ENCODE results near the gene SPG11. TPM values are rescaled to one million over a fixed set of nuclear protein-coding genes. Genes with fewer than 3 reads are reported as not detected.
"Not testable (repeated sequence)": the region's sequence is repeated elsewhere in the genome, so short reads cannot be mapped to it uniquely, and the experiment has no call there.

Gene SPG11
- total RNA-seq, 1 donor from 2014 or later = 88.0 TPM

GRCh38 chr15:44646460-44646859, 17.0 kb downstream of the SPG11 start:
- intact Hi-C loops (cut with DNase I) = no loop called here
- ATAC-seq (no peak), DNase-seq (ENCODE audit: low spot score) (no peak)

GRCh38 chr15:44641651-44642050, 21.8 kb downstream of the SPG11 start:
- no peak for ATAC-seq
- intact Hi-C loops (cut with DNase I) = no loop called here
- no peak for DNase-seq (ENCODE audit: low spot score)

GRCh38 chr15:44636976-44637375, 26.5 kb downstream of the SPG11 start:
- ATAC-seq (no peak), DNase-seq (ENCODE audit: low spot score) (no peak)
- intact Hi-C loops (cut with DNase I) = no loop called here

- peak; percentile 67 for ATAC-seq
- intact Hi-C loops (cut with DNase I) = no loop called here
- DNase-seq (ENCODE audit: low spot score) = no peak
Observed at GRCh38 chr15:44633603-44634002, 29.9 kb downstream of the SPG11 start.

GRCh38 chr15:44625286-44625685, 38.2 kb downstream of the SPG11 start:
- ATAC-seq; intact Hi-C loops (cut with DNase I); DNase-seq (ENCODE audit: low spot score): not testable (repeated sequence)

- no peak for DNase-seq (ENCODE audit: low spot score)
- no peak for ATAC-seq
- intact Hi-C loops (cut with DNase I) = no loop called here
Observed at GRCh38 chr15:44623178-44623577, 40.3 kb downstream of the SPG11 start.

GRCh38 chr15:44620081-44620480, 43.4 kb downstream of the SPG11 start:
- intact Hi-C loops (cut with DNase I) = no loop called here
- DNase-seq (ENCODE audit: low spot score) (no peak), ATAC-seq (no peak)

GRCh38 chr15:44616974-44617373, 46.5 kb downstream of the SPG11 start:
- intact Hi-C loops (cut with DNase I) = no loop called here
- no peak for DNase-seq (ENCODE audit: low spot score)
- no peak for ATAC-seq

- intact Hi-C loops (cut with DNase I) = no loop called here
- ATAC-seq (no peak), DNase-seq (ENCODE audit: low spot score) (no peak)
Observed at GRCh38 chr15:44606740-44607139, 56.7 kb downstream of the SPG11 start.

GRCh38 chr15:44603126-44603525, 60.3 kb downstream of the SPG11 start:
- DNase-seq (ENCODE audit: low spot score) = no peak
- intact Hi-C loops (cut with DNase I) = no loop called here
- ATAC-seq = no peak

- DNase-seq (ENCODE audit: low spot score) = no peak
- no peak for ATAC-seq
- intact Hi-C loops (cut with DNase I) = no loop called here
Observed at GRCh38 chr15:44598892-44599291, 64.6 kb downstream of the SPG11 start.

- intact Hi-C loops (cut with DNase I) = no loop called here
- no peak for ATAC-seq
- no peak for DNase-seq (ENCODE audit: low spot score)
Observed at GRCh38 chr15:44598066-44598465, 65.4 kb downstream of the SPG11 start.

- DNase-seq (ENCODE audit: low spot score) (no peak), ATAC-seq (no peak)
- intact Hi-C loops (cut with DNase I) = no loop called here
Observed at GRCh38 chr15:44596511-44597010, 66.9 kb downstream of the SPG11 start.

GRCh38 chr15:44595656-44596510, 67.6 kb downstream of the SPG11 start:
- intact Hi-C loops (cut with DNase I) = no loop called here
- DNase-seq (ENCODE audit: low spot score) = no peak
- ATAC-seq = no peak

GRCh38 chr15:44595246-44595645, 68.2 kb downstream of the SPG11 start:
- ATAC-seq (no peak), DNase-seq (ENCODE audit: low spot score) (no peak)
- intact Hi-C loops (cut with DNase I) = no loop called here

GRCh38 chr15:44593042-44593736, 70.3 kb downstream of the SPG11 start:
- intact Hi-C loops (cut with DNase I) = loop anchor here (5.0 kb wide), 1 partner anchor 64 kb away; no protein-coding TSS in a partner anchor
- no peak for DNase-seq (ENCODE audit: low spot score)
- no peak for ATAC-seq

- no peak for DNase-seq (ENCODE audit: low spot score)
- ATAC-seq = no peak
- intact Hi-C loops (cut with DNase I) = loop anchor here (5.0 kb wide), 1 partner anchor 66 kb away; no protein-coding TSS in a partner anchor
Observed at GRCh38 chr15:44591326-44591725, 72.1 kb downstream of the SPG11 start.

- DNase-seq (ENCODE audit: low spot score) (no peak), ATAC-seq (no peak)
- intact Hi-C loops (cut with DNase I) = no loop called here
Observed at GRCh38 chr15:44588541-44588940, 74.9 kb downstream of the SPG11 start.

- no peak for DNase-seq (ENCODE audit: low spot score)
- intact Hi-C loops (cut with DNase I) = no loop called here
- no peak for ATAC-seq
Observed at GRCh38 chr15:44585633-44586032, 77.8 kb downstream of the SPG11 start.

- DNase-seq (ENCODE audit: low spot score) (no peak), ATAC-seq (no peak)
- intact Hi-C loops (cut with DNase I) = no loop called here
Observed at GRCh38 chr15:44584162-44584749, 79.2 kb downstream of the SPG11 start.

All from sciatic nerve (tissue), 2 donors.